HG02763 (cell line): ENCODE measurements around the gene PLCD3.
A peak's percentile ranks its signal among the peaks of the same experiment; 100 is the strongest.

Experiments
- ATAC-seq: cut with Tn5 transposase; IDR thresholded peaks from one replicate; pipeline ENCODE4 v1.9.1; 2021; ENCODE audit warnings: mild to moderate bottlenecking, moderate library complexity; ENCODE audit not compliant: unreplicated experiment

The PLCD3 gene

GRCh38 chr17:45132320-45132571 lies at the start of gene PLCD3:
TSS of gene PLCD3 (minus strand) at chr17:45132515. CDS start at chr17:45132410, 105 bp downstream.
- no peak for ATAC-seq

GRCh38 chr17:45177563-45177962 lies 45.2 kb upstream of the PLCD3 start:
- no peak for ATAC-seq

- no peak for ATAC-seq
These were observed 43.4 kb upstream of the PLCD3 start for GRCh38 chr17:45175759-45176115.

GRCh38 chr17:45172541-45173286 lies 40.4 kb upstream of the PLCD3 start:
- ATAC-seq = peak; percentile 53

- no peak for ATAC-seq
These were observed 39.9 kb upstream of the PLCD3 start for GRCh38 chr17:45172232-45172540.

GRCh38 chr17:45171338-45172231 lies 39.3 kb upstream of the PLCD3 start:
- ATAC-seq = no peak

GRCh38 chr17:45170931-45171337 lies 38.6 kb upstream of the PLCD3 start:
- no peak for ATAC-seq

- ATAC-seq = no peak
These were observed 38.1 kb upstream of the PLCD3 start for GRCh38 chr17:45170280-45170930.

GRCh38 chr17:45168991-45169752 lies 36.9 kb upstream of the PLCD3 start:
- no peak for ATAC-seq

GRCh38 chr17:45164734-45165269 lies 32.5 kb upstream of the PLCD3 start:
- no peak for ATAC-seq

- no peak for ATAC-seq
These were observed 29.8 kb upstream of the PLCD3 start for GRCh38 chr17:45162025-45162687.

- peak; percentile 94 for ATAC-seq
These were observed 29.1 kb upstream of the PLCD3 start, which contains the start of gene HEXIM2 for GRCh38 chr17:45161288-45162024. TSS of gene HEXIM2 (plus strand) at chr17:45161875. CDS start at chr17:45162794, 919 bp downstream.

- ATAC-seq = peak; percentile 19
These were observed 28.4 kb upstream of the PLCD3 start for GRCh38 chr17:45160447-45161287.

- no peak for ATAC-seq
These were observed 23.9 kb upstream of the PLCD3 start for GRCh38 chr17:45156242-45156641.

GRCh38 chr17:45155483-45155882 lies 23.2 kb upstream of the PLCD3 start:
- ATAC-seq = no peak

GRCh38 chr17:45155029-45155428 lies 22.7 kb upstream of the PLCD3 start:
- ATAC-seq = no peak

GRCh38 chr17:45150911-45151809 lies 18.8 kb upstream of the PLCD3 start:
- no peak for ATAC-seq
